HL-60 (cell line): ENCODE data around the gene MARCHF7.

Experiments used
- DNase-seq, 2 experiments: peaks; one replicate each; pipeline ENCODE4 v3.0.0-alpha.2; 2010 to 2020; ENCODE audit warnings: low read depth in 1 of 2, low spot score in 1 of 2
- H3K27ac ChIP-seq: fragments of 250-450 bp; sonication (Bioruptor Pico); replicated peaks from 2 replicates; pipeline ENCODE4 v1.5.1; 2020; ENCODE audit warnings: mild to moderate bottlenecking, moderate library complexity
- H3K27me3 ChIP-seq: fragments of 250-450 bp; sonication (Bioruptor Pico); 2 replicates; pipeline ENCODE4 v1.5.1; 2021; ENCODE audit warnings: mild to moderate bottlenecking, moderate library complexity; ENCODE audit not compliant: insufficient read depth, poor library complexity, severe bottlenecking
- H3K4me3 ChIP-seq: replicated peaks from 2 replicates; pipeline ENCODE4 v1.5.1; 2011; ENCODE audit warnings: mild to moderate bottlenecking, control low read depth, low read length; ENCODE audit not compliant: insufficient read depth
- CTCF ChIP-seq: IDR thresholded peaks from one replicate; pipeline ENCODE4 v1.5.1; 2011; ENCODE audit warnings: low read length, control low read depth, inconsistent platforms; ENCODE audit not compliant: insufficient read depth
- GABPA ChIP-seq: IDR thresholded peaks from 2 replicates; pipeline ENCODE4 v1.6.1; 2012; ENCODE audit warnings: low read depth
- POLR2AphosphoS5 ChIP-seq: IDR thresholded peaks from 2 replicates; pipeline ENCODE4 v1.6.1; 2012; ENCODE audit warnings: low read depth
- REST ChIP-seq: IDR thresholded peaks from 2 replicates; pipeline ENCODE4 v1.6.1; 2012; ENCODE audit warnings: low read depth; ENCODE audit not compliant: insufficient replicate concordance
- SPI1 ChIP-seq: IDR thresholded peaks from 2 replicates; pipeline ENCODE4 v1.6.1; 2012; ENCODE audit warnings: low read depth, mild to moderate bottlenecking, borderline replicate concordance

MARCHF7 gene

GRCh38 chr2:159728629-159729028, 16.3 kb downstream of the MARCHF7 start:
- Histone ChIP-seq H3K4me3 (no peak overlapping the region), H3K27me3 (no peaks in the 10 kb centered on the region), H3K27ac (peak overlapping the region; percentile 35; the same call in 1 of the 2 replicates)
- TF ChIP-seq POLR2AphosphoS5 (no peak), SPI1 (peak; percentile 71)
- peak in 1 of 2 experiments; percentile 56 for DNase-seq

- H3K27ac ChIP-seq: no peak overlapping the region
- no peaks in the 10 kb centered on the region for H3K27me3 ChIP-seq
- H3K4me3 ChIP-seq: no peak overlapping the region
- DNase-seq: no peak
- TF ChIP-seq REST (no peak), GABPA (no peak), SPI1 (no peak), POLR2AphosphoS5 (no peak), CTCF (no peak)
Observed at GRCh38 chr2:159735648-159736047, 23.3 kb downstream of the MARCHF7 start.

GRCh38 chr2:159736048-159736447, 23.7 kb downstream of the MARCHF7 start:
- Histone ChIP-seq H3K27ac (no peak overlapping the region), H3K27me3 (no peaks in the 10 kb centered on the region), H3K4me3 (no peak overlapping the region)
- TF ChIP-seq GABPA: no peak
- TF ChIP-seq REST: no peak
- no peak for TF ChIP-seq SPI1
- TF ChIP-seq CTCF: no peak
- TF ChIP-seq POLR2AphosphoS5: no peak
- no peak for DNase-seq

- no peaks in the 10 kb centered on the region for H3K27me3 ChIP-seq
- H3K27ac ChIP-seq: no peak overlapping the region
Observed at GRCh38 chr2:159737292-159737916, 25.1 kb downstream of the MARCHF7 start.

More at GRCh38 chr2:159737292-159737916, 25.1 kb downstream of the MARCHF7 start:
- H3K4me3 ChIP-seq: no peak overlapping the region
- no peak for DNase-seq
- TF ChIP-seq POLR2AphosphoS5 (no peak), SPI1 (no peak), GABPA (no peak), CTCF (no peak)
